Stomach (tissue), 9 donors: ENCODE results near the gene KCNAB2. TPM values are rescaled to one million over a fixed set of nuclear protein-coding genes. Genes with fewer than 3 reads are reported as not detected.

Source experiments
- DNase-seq, 2 donors: peaks; one replicate each; pipeline versions ENCODE4 v3.0.0 to v3.0.0-alpha.2; 2013 to 2019
- H3K27ac ChIP-seq, 5 donors: fragments of 200-600 bp in 4 of 5; sonication (generic) in 4 of 5; one replicate each; pipeline ENCODE4 v1.5.1; 2013 to 2019; ENCODE audit warnings: mild to moderate bottlenecking in 1 of 5, moderate library complexity in 1 of 5
- H3K27me3 ChIP-seq, 3 donors: fragments of 200-600 bp; sonication (generic); one replicate each; pipeline ENCODE4 v1.5.1; 2017 to 2019; ENCODE audit warnings: mixed run types in 1 of 3
- H3K36me3 ChIP-seq, 4 donors: fragments of 200-600 bp; sonication (generic); 1 replicate in 3 of 4; 2 replicates in 1 of 4; pipeline ENCODE4 v1.5.1; 2016 to 2019
- H3K4me1 ChIP-seq, 4 donors: fragments of 200-600 bp; sonication (generic); one replicate each; pipeline ENCODE4 v1.5.1; 2016 to 2019
- H3K4me3 ChIP-seq, 4 donors: fragments of 200-600 bp; sonication (generic) in 3 of 4; one replicate each; pipeline ENCODE4 v1.5.1; 2016 to 2019; ENCODE audit warnings: mild to moderate bottlenecking in 1 of 4
- H3K9me3 ChIP-seq, 4 donors: fragments of 200-600 bp; sonication (generic); one replicate each; pipeline ENCODE4 v1.5.1; 2016 to 2019
- EP300 ChIP-seq: sonication (generic); formaldehyde crosslinking; IDR thresholded peaks from one replicate; pipeline ENCODE4 v1.6.1; 2017; ENCODE audit warnings: antibody characterized with exemption
- POLR2A ChIP-seq, 4 donors: fragments of 450-650 bp; IDR thresholded peaks; one replicate each; pipeline ENCODE4 v1.6.1; 2016; ENCODE audit warnings: antibody characterized with exemption in 4 of 4, control low read depth in 2 of 4, mild to moderate bottlenecking in 1 of 4, moderate library complexity in 1 of 4
- POLR2AphosphoS5 ChIP-seq, 3 donors: sonication (generic); formaldehyde crosslinking; IDR thresholded peaks; one replicate each; pipeline ENCODE4 v1.6.1; 2016; ENCODE audit warnings: antibody characterized with exemption in 3 of 3
- WGBS, 5 donors: extraction: QIAGEN DNeasy Blood & Tissue Kit in 3 of 5; methylation state at CpG; one replicate each; pipeline versions ENCODE4 v1.1.5 to v1.1.7; 2013 to 2018; 5-methylcytosine and 5-hydroxymethylcytosine counted together
- intact Hi-C: fragments of 100-400 bp; cut with DNase I; formaldehyde crosslinking; loops from one replicate; pipeline ENCODE4 v1.15.1; 2023; ENCODE audit warnings: low total_unique reads
- polyA plus RNA-seq, 3 donors: library from polyadenylated mRNA; stranded (reverse); fragments of 200-250 nt; gene quantifications; one replicate each; pipeline ENCODE4 v1.2.3, GENCODE V29; 2013
- total RNA-seq, 5 donors: library from RNA; depleted of rRNA; stranded (reverse); fragments of >200 nt; gene quantifications; one replicate each; pipeline versions ENCODE4 v1.1.0 to v1.2.3, GENCODE V29; 2014 to 2016
- TF ChIP-seq, protein P1 (sequence below), 7 experiments: fragments of 450-650 bp in 4 of 7; fragments of 200-600 bp in 3 of 7; sonication (generic) in 3 of 7; IDR thresholded peaks; one replicate each; pipeline ENCODE4 v1.5.1; 2016 to 2019; ENCODE audit warnings: antibody characterized with exemption in 7 of 7, control low read depth in 2 of 7, mild to moderate bottlenecking in 1 of 7
- donor health status: healthy with polysubstance abuse.
- donor health status: Bipolar disorder and iron deficiency.
- donor health status: healthy.

The KCNAB2 gene
- total and polyA plus RNA-seq, 8 donors: 0.29 to 39.1 (median 3.3) TPM

- no peak overlapping the region for H3K27ac ChIP-seq
- 77 to 84% (median 80%) methylated on average over 15 of the region's 15 CpGs for WGBS, 5 donors
- TF ChIP-seq POLR2AphosphoS5 (IDR thresholded peaks at IDR 0.05) (no peak), POLR2A (IDR thresholded peaks at IDR 0.05) (no peak), EP300 (no peak)
- TF ChIP-seq, protein P1, sequence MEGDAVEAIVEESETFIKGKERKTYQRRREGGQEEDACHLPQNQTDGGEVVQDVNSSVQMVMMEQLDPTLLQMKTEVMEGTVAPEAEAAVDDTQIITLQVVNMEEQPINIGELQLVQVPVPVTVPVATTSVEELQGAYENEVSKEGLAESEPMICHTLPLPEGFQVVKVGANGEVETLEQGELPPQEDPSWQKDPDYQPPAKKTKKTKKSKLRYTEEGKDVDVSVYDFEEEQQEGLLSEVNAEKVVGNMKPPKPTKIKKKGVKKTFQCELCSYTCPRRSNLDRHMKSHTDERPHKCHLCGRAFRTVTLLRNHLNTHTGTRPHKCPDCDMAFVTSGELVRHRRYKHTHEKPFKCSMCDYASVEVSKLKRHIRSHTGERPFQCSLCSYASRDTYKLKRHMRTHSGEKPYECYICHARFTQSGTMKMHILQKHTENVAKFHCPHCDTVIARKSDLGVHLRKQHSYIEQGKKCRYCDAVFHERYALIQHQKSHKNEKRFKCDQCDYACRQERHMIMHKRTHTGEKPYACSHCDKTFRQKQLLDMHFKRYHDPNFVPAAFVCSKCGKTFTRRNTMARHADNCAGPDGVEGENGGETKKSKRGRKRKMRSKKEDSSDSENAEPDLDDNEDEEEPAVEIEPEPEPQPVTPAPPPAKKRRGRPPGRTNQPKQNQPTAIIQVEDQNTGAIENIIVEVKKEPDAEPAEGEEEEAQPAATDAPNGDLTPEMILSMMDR (IDR thresholded peaks at IDR 0.05): no peak
Measured at GRCh38 chr1:6019166-6019845, 26.4 kb upstream of the KCNAB2 start.

GRCh38 chr1:6022193-6022592 is 23.5 kb upstream of the KCNAB2 start:
- DNase-seq: no peak
- Histone ChIP-seq H3K27ac (no peak overlapping the region), H3K9me3 (no peaks in the 10 kb centered on the region), H3K4me1 (peaks cover 0 to 11% (median 2%) of the 10 kb centered on the region in 4 donors), H3K4me3 (no peak overlapping the region), H3K27me3 (peaks cover 0 to 36% (median 0%) of the 10 kb centered on the region in 3 donors), H3K36me3 (no peaks in the 10 kb centered on the region)
- intact Hi-C loops: no loop called here
- TF ChIP-seq POLR2A (IDR thresholded peaks at IDR 0.05): no peak
- TF ChIP-seq POLR2AphosphoS5 (IDR thresholded peaks at IDR 0.05): no peak
- TF ChIP-seq, protein P1 (IDR thresholded peaks at IDR 0.05): no peak
- no peak for TF ChIP-seq EP300
- WGBS, 5 donors: 89 to 99% (median 95%) methylated on average over 4 of the region's 4 CpGs

More at GRCh38 chr1:6019166-6019845, 26.4 kb upstream of the KCNAB2 start:
- DNase-seq: no peak
- no peaks in the 10 kb centered on the region for H3K4me1 ChIP-seq
- H3K4me3 ChIP-seq: no peak overlapping the region
- H3K27me3 ChIP-seq: peaks cover 0 to 7% (median 0%) of the 10 kb centered on the region in 3 donors
- H3K36me3 ChIP-seq: peaks cover 0 to 3% (median 0%) of the 10 kb centered on the region in 4 donors
- no peaks in the 10 kb centered on the region for H3K9me3 ChIP-seq
- intact Hi-C loops: no loop called here

GRCh38 chr1:6023346-6023745 is 22.3 kb upstream of the KCNAB2 start:
- Histone ChIP-seq H3K4me1 (peaks cover 0 to 11% (median 2%) of the 10 kb centered on the region in 4 donors), H3K4me3 (no peak overlapping the region), H3K27ac (no peak overlapping the region), H3K9me3 (no peaks in the 10 kb centered on the region), H3K36me3 (no peaks in the 10 kb centered on the region), H3K27me3 (peaks cover 0 to 39% (median 0%) of the 10 kb centered on the region in 3 donors)
- TF ChIP-seq EP300: no peak
- TF ChIP-seq, protein P1 (IDR thresholded peaks at IDR 0.05): no peak
- no peak for TF ChIP-seq POLR2AphosphoS5 (IDR thresholded peaks at IDR 0.05)
- TF ChIP-seq POLR2A (IDR thresholded peaks at IDR 0.05): no peak
- WGBS, 5 donors: 74 to 85% (median 81%) methylated on average over 5 of the region's 5 CpGs
- intact Hi-C loops: no loop called here
- DNase-seq: no peak

GRCh38 chr1:6024376-6024775 is 21.3 kb upstream of the KCNAB2 start:
- intact Hi-C loops: no loop called here
- Histone ChIP-seq H3K27me3 (peaks cover 0 to 39% (median 0%) of the 10 kb centered on the region in 3 donors), H3K36me3 (peaks cover 0 to 3% (median 0%) of the 10 kb centered on the region in 4 donors), H3K4me3 (no peak overlapping the region), H3K27ac (no peak overlapping the region), H3K9me3 (no peaks in the 10 kb centered on the region), H3K4me1 (peaks cover 0 to 18% (median 2%) of the 10 kb centered on the region in 4 donors)
- DNase-seq: no peak
- TF ChIP-seq, protein P1 (IDR thresholded peaks at IDR 0.05): no peak
- no peak for TF ChIP-seq POLR2A (IDR thresholded peaks at IDR 0.05)
- no peak for TF ChIP-seq POLR2AphosphoS5 (IDR thresholded peaks at IDR 0.05)
- TF ChIP-seq EP300: no peak
- WGBS, 5 donors: 73 to 85% (median 81%) methylated on average over 6 of the region's 6 CpGs
